ENCODE results near the gene GRIA1.
A peak's percentile ranks its signal among the peaks of the same experiment; 100 is the strongest.
"Not testable (repeated sequence)": the region's sequence is repeated elsewhere in the genome, so short reads cannot be mapped to it uniquely, and the experiment has no call there.

The GRIA1 gene

DNA sequence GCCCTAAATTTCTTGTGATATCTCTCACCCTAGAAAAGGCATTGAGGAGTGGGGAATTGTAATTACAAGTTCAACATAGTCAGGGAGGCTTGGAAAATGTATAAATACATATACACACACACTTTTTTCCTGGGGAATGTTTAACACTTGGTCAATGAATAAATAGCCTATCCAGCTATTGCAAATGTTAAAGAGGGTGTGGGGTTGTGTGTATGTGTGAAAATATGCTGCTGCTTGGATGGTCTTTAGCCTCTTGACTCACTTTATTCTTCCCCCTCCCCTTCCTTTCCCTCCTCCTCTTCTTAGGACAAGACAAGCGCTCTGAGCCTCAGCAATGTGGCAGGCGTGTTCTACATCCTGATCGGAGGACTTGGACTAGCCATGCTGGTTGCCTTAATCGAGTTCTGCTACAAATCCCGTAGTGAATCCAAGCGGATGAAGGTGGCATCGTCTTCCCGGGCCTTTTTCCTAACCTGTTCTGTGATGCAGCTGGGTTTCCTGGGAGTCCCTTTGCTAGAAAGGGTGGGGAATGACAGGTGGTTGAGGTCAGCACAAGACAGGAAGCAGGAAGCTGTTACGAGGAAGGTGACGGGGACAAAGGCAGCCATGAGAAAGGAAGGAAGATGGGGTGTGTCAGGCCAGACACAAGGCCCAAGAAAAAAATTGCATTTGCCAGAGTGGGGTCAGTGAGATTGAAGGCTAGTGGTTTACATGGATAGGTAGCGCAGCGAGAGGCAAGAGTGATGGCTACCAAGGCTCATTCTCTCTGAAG, 311.8 kb downstream of the GRIA1 start:
- TF ChIP-seq GATA1 (IDR thresholded peaks at IDR 0.05; ENCODE audit: low read depth, low read length): no peak
- no peak for TF ChIP-seq POLR2A (IDR thresholded peaks at IDR 0.05; ENCODE audit: low read length)
- no peak for DNase-seq

DNA sequence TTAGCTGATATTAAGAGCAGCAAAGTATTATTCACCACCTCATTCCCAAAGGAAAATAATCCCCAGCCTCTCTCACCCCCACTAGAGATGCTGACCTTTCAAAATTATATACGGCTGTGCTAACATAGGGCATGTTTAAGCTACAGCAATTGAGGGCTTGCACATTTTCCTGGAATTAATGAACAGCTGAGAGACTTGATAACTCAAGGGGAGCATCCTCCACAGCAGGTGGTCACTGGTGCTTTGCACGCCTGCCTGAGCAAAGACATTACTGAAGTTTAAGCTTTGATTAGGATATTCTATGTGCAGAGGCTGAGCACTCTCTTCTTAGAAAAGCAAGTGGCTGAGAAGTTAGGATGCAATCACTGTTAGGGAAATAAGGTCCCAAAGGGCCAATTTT, 317.3 kb downstream of the GRIA1 start:
- no peak for DNase-seq
- TF ChIP-seq POLR2A (IDR thresholded peaks at IDR 0.05; ENCODE audit: low read length) (no peak), GATA1 (IDR thresholded peaks at IDR 0.05; ENCODE audit: low read depth, low read length) (no peak)

DNA sequence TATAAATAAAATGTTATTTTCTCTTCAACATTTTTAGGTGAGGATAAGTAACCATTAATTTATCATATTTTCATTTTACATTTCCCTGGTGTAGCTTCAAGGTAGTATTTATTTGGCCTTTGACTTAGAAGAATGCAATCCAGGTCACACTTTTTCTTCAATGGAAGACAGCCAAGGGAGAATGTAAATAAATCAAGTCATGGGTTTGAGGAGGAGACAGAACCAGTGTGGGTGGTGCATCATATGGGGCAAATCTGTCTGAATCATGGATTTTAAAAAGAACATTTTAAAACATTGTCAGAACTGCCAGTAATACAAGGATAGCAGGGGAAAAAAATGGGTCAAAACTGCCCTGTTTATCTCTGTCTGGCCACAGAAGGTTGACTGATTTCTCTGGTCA, 318.7 kb downstream of the GRIA1 start:
- no peak for DNase-seq
- TF ChIP-seq GATA1 (IDR thresholded peaks at IDR 0.05; ENCODE audit: low read depth, low read length) (no peak), POLR2A (IDR thresholded peaks at IDR 0.05; ENCODE audit: low read length) (no peak)

DNA sequence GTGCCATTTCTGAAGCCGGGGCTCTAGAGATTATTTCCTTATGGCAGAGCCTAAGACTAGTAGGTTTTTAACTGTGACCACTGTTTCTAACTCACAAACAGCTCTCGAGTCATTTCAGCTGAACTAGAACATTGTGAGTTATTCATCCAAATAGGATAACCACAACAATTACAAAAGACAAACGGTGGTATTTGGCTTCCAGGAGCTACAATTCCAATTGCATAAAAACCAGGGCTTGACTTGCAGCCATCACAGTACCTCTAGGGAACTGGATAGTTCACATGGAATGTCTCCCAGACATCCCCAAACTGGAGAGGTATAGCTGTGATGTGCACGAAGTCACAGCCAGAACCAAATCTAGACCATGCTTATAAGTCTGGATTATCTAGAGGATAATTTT, 323.4 kb downstream of the GRIA1 start:
- no peak for DNase-seq
- TF ChIP-seq GATA1 (IDR thresholded peaks at IDR 0.05; ENCODE audit: low read depth, low read length) (no peak), POLR2A (IDR thresholded peaks at IDR 0.05; ENCODE audit: low read length) (no peak)

DNA sequence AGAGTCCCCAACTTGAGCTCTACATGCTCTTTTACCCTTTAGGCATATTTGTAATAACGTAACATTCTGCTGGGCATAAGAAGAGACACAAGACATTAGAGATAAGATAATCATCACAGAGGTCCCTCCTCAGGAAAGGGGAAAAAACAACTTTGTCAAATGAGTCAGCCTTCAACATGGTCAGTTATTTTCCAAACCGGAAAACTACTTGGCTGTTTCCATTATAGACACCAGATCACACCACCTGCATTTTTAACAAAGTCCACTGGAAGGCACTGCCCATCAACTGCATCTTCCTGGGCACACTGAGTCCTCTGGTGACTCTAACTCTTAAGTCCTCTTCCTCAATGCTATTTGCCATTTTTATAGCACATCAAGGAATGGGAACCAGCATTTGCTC, 326.4 kb downstream of the GRIA1 start:
- no peak for TF ChIP-seq GATA1 (IDR thresholded peaks at IDR 0.05; ENCODE audit: low read depth, low read length)
- TF ChIP-seq POLR2A (IDR thresholded peaks at IDR 0.05; ENCODE audit: low read length): no peak
- DNase-seq: peak in 1 of 2 experiments; percentile 8

DNA sequence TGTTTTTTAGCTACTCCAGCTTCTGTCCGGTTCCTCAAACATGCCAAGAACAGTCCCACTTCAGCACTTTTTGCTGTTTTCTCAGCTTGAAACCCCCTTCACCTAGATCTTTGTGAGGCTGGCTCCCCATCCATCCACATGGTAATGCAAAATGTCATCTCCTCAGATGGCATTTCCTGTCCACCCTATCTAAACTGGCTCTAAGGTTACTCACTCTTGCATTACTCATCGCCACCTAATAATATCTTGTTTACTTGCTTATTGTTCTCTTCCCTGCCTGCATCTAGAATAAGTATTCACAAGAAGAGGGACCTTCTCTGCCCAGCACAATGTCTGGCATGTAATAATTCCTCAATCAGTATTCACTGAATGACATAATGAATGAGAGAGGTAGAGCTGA, 328.2 kb downstream of the GRIA1 start:
- no peak for TF ChIP-seq GATA1 (IDR thresholded peaks at IDR 0.05; ENCODE audit: low read depth, low read length)
- DNase-seq: no peak

DNA sequence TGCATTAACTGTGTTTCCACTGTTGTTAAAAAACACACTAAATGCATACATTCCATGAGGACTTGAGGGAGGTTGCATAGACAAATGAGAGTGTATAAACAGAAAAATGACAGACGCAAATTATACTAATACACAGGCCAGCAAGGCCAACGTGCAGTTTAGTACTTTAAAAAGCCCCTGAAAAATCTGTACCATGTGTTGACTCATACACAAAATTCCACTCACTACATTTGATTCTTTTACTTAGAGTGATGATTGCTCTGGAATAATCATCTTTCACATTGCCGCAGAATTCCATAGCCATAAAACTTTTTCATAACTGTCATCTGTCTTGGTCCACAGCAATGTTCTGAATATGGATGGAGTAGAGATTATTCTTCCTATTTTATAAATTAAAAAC, 332.6 kb downstream of the GRIA1 start:
- DNase-seq: no peak

DNA sequence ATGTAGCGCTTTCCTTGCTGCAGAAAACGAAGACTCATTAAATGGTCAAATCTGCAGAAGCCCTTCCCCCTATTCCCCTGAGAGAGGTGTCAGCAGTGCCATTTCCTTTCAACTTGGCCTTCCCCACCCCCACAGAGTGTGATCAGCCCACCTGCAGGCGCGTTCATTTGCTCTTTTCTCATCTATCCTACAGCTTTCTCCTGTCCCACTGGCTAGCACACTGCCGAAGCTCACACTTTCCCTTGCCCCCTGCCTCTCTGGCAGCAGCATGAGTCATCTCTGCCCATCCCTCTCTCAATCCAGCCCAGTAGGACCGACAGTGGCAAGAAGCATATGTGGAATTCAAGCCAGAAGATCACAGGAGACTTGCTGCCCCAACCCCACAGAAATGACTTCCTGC, 334.4 kb downstream of the GRIA1 start:
- TF ChIP-seq GATA1 (IDR thresholded peaks at IDR 0.05; ENCODE audit: low read depth, low read length): no peak
- no peak for TF ChIP-seq POLR2A (IDR thresholded peaks at IDR 0.05; ENCODE audit: low read length)
- DNase-seq: no peak

More for the DNA sequence above, 332.6 kb downstream of the GRIA1 start:
- no peak for TF ChIP-seq POLR2A (IDR thresholded peaks at IDR 0.05; ENCODE audit: low read length)
- TF ChIP-seq GATA1 (IDR thresholded peaks at IDR 0.05; ENCODE audit: low read depth, low read length): no peak

DNA sequence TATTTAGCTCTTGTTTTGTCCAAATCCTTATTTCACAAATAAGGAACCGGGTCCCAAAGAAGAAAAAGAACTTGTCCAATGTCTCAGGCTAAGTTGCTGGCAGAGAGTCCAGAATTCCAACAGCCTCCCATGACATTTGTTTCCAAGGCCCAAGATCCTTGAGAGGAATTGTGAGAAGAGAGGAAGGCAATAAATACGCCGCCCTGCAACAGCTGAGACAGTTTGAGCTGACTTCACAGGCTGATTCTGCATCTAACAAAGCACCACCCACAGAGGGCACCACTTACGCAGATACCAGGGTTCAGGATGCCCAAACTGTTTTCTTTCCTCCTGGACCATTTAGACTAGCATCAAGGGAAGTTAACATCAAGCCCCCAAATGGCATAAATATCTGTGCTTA, 336.9 kb downstream of the GRIA1 start:
- DNase-seq: peak in 1 of 2 experiments; percentile 10

DNA sequence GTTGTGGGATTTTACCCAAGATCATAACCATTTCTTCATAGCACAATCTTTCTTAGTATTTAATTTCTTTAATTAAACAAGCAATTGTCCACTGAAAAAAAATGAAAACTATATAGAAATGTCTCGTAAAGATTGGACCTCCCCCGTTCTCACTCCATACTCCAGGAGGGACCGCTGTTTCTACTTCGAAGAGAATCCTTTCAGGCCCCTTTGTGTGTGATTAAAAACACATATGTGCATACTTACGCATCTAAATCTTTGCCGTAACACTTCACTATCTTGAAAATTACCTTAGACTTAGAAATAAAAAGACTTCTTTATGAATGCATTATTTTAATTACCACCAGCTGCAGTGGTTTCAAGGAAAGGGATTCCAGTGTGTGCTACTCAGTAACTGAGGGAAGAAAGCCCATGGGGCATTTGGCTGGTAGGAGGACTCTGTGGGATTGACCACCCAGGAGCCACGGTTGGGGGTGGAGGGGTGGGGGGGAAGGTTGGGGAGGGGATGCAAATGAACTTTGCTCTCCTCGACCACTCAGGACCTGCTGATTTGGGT, 339.1 kb downstream of the GRIA1 start:
- no peak for DNase-seq
- TF ChIP-seq POLR2A (IDR thresholded peaks at IDR 0.05; ENCODE audit: low read length) (no peak), GATA1 (IDR thresholded peaks at IDR 0.05; ENCODE audit: low read depth, low read length) (no peak)

More for the DNA sequence above, 336.9 kb downstream of the GRIA1 start:
- TF ChIP-seq POLR2A (IDR thresholded peaks at IDR 0.05; ENCODE audit: low read length) (no peak), GATA1 (IDR thresholded peaks at IDR 0.05; ENCODE audit: low read depth, low read length) (no peak)

DNA sequence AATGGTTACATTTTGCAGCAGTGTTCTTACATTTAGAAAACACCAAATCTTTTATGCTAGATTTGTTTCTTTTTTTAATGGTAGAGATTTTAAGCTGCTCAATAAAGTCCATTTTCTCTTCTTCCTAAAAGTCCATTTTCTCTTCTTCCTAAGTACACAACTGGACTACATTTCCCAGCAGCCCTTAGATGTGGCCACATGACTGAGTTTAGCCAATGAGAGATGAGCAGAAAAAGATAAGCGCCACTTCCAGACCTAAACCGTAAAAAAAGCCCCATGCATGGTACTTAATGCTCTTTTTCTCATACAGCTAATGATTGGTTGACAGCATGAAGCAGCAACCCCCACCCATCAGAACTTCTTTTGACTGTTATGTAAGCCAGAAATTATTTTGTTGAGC, 341.5 kb downstream of the GRIA1 start:
- TF ChIP-seq GATA1 (IDR thresholded peaks at IDR 0.05; ENCODE audit: low read depth, low read length): no peak
- TF ChIP-seq POLR2A (IDR thresholded peaks at IDR 0.05; ENCODE audit: low read length): no peak
- peak; percentile 49 to 66 for DNase-seq

DNA sequence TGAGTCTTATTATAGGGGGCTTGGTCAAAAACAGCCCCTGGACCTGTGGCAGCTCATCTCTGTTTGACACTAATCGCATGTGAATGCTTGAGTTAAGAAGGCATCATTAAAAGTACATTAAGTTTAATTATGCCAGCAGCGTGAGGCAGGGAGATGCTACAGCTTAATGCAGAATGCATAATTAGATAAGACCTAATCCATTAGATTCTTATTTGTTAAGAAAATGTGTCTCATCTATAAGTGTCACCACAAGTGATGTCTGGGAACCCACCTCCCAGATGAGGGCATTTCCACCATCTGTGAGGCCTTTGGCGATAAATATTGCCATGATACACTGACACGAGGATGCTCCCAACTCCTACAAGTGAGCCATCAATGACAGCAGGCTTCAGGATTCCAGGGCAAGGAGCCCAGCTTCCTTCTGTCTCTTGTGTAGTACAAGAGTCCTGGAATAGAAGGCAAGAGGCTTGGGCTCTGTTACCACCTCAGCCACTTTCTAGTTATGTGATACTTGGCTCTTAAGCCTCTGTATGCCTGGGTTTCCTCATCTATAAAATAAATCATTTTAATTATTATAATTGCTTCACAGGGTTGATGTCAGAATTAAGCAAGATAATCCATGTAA, 345.5 kb downstream of the GRIA1 start:
- TF ChIP-seq GATA1 (IDR thresholded peaks at IDR 0.05; ENCODE audit: low read depth, low read length): no peak
- TF ChIP-seq POLR2A (IDR thresholded peaks at IDR 0.05; ENCODE audit: low read length): no peak
- no peak for DNase-seq

DNA sequence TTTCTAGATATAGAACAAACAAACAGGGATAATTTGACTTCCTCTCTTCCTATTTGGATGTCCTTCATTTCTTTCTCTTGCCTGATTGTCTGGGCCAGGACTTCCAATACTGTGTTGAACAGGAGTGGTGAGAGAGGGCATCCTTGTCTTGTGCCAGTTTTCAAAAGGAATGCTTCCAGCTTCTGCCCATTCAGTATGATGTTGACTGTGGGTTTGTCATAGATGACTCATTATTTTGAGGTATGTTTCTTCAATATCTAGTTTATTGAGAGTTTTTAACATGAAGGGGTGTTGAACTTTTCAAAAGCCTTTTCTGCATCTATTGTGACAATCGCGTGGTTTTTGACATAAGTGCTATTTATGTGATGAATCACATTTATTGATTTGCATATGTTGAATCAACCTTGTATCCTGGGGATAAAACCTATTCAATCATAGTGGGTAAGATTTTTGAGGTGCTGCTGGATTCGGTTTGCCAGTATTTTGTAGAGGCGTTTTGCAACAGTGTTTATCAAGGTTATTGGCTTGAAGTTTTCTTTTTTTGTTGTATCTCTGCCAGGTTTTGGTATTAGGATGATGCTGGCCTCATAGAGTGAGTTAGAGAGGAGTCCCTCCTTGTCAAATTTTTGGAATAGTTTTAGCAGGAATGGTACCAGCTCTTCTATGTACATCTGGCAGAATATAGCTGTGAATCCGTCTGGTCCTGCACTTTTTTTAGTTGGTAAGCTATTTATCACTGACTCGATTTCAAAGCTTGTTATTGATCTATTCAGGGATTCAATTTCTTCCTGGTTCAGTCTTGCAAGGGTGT, 359.0 kb downstream of the GRIA1 start:
- DNase-seq: not testable (repeated sequence)

DNA sequence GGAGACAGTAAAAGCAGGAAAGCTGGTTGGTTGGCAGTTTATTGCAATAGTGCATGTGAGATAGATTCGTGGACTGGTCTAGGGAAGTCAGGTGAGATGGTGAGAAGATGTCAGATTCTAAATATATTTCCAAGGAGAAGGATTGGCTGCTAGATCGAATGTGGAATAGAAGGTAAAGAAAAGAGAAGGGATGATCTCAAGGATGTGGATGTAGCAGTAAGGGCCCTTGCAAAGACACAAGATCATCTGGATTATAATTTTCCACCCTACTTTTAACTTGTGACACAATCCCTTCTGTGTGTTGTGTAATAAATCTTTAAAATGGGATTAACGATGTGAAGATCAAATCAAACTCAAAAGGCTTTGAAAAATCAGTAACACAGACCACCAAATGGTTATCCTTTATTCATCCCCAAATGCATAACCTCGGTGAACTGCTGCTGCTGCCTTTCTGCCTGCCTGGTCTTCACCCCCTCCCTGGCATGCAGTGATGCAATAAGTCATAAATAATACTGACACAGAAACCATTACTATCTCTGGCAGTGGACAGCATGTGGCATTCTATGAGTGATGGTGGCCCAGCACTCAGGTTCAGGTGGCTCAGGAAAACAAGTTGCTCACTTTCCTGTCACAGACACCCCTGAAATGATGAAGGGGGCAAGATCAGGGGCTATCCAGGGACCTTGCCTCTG, 369.9 kb downstream of the GRIA1 start:
- no peak for TF ChIP-seq GATA1 (IDR thresholded peaks at IDR 0.05; ENCODE audit: low read depth, low read length)
- TF ChIP-seq POLR2A (IDR thresholded peaks at IDR 0.05; ENCODE audit: low read length): no peak
- DNase-seq: no peak

DNA sequence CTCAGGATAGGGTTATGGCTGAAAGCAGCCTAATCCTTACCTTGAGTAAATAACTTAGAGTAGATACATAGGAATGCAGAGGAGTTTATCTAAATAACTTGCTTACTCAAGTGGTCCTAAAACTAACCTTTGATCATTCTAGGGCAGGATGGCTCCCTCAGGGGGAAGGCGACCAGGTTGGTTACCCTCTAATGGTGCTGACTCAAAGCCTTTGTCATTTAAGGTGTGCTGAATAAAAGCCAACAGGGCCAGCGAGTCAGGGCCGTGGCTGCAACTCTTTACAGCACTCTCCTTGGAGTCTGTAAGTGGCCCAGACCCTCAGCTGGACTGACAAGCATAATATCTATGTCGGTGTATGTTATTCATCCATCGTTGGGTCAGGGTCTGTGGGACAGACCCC, 372.4 kb downstream of the GRIA1 start:
- not testable (repeated sequence) for DNase-seq

All from erythroblast (primary cell).